CD4-positive, alpha-beta T cell treated with Interleukin-2 at 100 ng/mL for 4 hours (primary cell): ENCODE data around the gene HOXA6.

Experiments
- DNase-seq: peaks from one replicate; pipeline ENCODE4 v3.0.0-alpha.2; 2020; ENCODE audit warnings: low spot score

The HOXA6 gene

DNA sequence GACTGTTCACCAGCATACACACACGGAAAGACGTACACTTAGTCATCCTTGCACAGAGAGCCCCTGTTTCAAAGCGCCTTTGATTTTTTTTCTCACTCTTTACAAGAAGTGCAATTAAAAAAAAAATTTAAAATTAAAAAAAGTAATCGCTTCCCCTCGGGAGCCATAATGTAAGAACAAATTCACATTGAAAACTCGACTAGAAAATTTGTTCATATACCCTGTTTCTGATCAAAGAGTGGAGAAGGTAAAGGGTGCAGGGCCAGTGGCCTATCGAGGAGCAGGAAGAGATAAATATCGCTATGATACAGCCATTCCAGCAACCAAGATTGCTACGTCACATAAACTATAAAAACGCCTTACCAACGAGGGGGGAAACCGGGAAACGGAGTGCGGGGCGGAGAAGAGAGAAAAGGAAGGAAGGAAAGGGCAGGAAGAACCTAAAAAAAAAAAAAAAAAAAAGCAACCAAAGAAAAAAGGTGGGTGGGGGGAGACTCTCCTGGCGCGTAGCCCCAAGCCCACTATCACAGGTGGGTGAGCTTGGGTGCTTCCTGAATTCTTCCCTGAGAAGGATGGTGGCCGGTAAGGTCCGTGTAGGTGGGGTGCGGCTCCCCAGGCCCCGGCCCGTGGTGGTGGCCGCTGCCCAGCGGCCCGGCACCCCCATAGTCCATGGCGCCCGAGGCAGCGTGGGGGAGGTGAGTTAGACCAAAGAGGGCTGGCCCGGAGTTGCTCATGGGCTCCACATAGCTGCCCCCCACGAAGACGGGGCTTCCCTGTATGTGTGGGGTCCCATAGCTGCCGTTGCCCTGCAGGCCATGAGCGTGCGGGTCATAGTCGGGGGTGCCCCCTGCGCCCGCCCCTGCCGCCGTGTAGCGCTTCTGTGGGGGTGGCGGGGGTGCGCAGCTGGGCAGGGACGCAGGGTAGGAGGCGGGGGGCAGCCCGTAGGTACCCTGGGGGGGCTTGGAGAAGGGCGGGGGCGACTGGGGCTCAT, 39.9 kb downstream of the HOXA6 start:
- DNase-seq = no peak

DNA sequence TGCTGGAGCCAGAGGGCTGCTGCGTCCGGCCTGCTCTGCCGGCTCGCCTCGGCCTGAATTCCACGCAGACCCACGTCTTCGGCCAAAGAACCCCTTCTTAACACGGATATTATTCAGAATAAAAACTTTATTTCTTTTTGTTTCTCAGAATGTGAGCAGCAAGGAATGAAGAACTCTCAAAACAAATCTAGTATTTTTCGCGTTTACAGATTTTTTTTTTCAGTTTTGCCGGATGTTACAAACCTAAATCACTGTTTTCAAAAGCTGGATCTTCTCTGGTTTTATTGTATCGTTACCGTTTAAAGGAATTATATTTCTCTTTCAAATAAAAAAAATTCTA, 40.7 kb downstream of the HOXA6 start:
- DNase-seq = no peak

DNA sequence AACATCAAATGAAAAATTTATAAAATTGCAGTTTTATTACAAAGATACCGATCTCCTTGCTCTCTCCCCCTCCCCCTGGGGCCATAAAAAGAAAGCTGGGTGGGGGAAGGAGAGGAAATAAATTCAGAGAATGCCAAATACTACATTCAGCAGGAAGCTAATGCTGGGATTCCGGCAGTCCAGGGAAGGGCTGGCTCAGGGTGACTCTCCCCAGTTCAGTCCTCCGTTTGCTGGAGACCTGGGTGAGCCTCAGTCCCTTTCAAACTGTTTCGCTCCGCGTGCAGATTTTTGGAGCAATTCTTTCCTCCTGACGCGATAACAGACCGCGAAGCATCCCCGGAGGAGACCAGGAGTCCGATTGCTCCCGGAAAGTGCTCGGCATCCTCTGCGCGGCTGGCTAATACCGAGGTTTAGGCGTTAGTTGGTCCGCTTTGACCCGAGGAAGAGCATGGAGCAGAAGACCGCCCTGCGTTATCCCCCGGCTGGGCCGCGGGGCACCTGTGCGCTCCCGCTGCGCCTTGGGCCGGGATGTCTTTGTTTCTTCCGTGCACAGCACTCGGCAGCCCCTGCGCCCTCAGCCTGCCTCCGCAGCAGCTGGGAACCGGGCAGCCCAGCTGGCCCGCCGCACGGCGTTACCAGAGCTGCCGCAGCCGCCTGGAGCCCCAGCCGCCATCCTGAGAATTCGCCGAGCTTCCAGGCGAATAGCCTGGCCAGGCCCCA, 41.2 kb downstream of the HOXA6 start:
- DNase-seq = no peak

DNA sequence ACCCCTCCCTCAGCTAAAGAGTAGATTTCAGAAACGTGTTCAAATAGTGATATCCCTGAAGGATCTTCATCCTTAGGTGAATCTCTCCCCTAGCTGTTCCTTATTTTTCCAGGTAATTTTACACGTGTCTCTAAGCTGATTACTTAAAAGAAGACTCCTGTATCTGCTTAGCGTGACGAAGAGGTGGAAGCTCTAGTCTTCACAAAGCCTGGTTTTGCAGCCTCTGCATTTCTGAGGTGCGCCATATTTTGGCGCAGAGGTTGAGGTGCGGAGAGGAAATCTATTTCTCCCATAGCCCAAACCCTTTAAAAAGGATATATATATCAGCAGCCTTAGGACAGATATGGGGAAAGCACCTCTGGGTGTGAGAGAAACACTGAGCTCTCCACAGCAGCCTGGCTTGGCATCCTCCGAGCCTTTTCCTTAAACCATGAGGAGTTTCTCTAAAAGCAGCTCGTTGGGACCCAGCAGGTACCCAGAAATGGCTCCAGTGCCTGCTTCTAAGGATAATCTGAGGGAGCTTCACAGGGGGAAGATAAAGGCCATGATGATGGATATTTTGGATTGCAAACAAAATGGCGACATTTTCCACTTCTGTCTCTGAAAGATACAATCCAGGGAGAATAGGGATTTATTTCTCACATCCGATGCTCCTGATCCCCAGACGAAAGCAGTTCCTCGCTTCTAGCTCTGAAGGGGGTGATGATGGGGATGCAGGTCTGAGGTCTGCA, 42.1 kb downstream of the HOXA6 start:
- DNase-seq = no peak

DNA sequence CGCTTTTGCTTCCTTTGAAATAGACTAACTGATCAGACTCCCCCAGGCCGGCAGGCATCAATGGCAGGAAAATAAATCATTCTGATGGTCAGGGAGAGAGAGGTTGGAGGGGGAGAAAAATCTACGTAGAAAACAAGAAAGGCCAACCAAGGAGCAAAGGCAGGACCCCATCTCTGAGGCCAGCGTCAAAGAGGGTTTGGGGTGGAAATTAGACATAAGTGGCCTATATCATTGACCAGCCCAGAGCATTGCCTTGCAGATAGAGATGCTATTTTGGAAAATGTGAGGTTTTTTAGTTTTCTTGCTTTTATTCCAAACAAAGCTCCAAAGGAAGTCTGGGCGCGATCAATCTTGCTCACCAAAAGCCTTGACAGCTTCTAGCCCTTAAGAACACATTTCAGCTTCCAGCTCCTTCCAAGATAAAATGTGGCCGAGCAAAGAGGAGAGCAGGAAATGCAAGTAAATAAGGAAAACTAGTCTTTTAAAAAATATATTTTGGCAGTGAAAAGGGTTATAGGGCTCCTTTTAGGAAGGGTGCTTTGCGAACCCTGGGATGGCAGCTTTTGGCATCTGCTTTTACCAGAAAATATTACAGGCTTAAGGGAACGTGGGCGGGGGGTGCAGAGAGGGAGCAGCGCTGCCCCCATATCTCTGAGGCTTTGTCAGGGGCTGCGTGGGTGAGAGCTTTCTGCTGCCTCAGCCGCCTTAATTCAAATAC, 43.1 kb downstream of the HOXA6 start:
- DNase-seq = no peak

DNA sequence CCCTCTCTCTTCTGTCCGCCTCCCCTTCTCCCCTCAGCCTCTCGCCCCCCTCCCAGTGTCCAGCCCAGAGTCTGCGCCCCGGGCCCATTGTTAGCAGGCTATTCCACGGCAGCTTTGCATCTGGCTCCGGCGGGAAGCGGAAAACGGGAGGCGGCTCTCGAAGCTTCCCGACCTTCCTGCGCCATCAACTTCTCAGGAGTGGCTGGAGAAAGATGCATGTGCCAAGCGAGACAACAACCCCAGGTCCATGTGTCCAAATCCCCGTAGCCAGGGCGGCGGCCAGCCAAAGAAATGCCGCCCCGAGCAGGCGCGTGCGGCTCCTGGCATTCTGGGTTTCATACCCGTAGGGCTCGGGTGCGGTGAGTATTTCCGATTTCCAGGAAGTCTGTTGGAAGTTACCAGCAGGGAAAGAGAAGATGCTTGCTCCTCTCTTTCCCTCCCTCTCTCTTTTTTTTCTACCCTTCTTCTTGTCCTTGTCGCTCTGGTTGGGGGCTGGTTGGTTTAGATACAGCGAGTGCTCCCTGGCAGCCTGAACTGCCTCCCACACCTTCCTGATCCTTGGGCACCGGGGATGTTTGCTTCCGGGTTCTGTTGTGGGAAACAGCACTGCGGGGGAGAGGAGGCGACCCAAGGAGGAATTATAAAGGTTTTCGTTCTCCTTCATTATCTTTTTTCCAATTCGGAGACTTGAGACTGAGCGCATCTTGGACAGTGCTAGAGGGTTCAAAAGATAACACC, 43.9 kb downstream of the HOXA6 start:
- DNase-seq = no peak

DNA sequence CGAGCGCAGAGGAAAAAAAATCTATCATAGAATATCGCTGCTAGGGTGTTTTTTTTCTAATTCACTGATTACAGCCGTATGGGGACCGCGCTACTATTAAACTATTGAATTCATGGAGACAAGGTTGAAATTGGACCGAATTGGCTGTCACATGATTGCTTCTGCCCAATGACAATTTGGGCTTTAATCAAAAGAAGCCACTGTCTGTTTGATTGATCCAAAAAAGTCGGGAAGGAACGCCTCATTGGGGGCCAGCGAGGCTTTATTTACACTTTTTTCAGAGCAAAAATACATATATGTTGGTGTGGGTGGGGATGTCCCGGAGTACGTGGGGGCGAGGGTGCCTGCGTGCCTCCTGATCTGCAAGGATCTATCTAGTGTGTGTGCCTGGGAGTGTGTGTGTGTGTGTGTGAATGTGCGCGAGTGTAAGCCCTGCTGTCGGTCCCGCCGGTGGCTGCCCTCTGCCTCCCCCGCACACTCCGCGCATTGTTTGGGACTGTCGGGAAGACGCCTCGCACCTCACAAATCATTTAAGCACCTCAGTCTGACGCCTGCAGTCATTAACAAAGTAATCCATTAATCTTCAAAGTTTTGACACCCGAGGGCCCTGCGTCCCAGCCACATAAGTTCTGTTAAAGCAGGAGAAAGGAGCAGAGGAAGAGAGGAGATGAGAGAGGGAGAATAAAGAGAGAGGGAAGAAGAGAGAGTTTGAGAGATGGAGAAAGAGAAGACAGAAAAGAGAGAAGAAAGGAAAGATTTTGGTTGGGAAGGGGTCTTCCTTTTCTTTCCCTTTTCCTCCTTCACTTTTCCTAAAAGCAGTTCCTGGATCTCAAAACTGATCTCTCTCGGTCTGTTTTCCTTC, 44.8 kb downstream of the HOXA6 start, which contains the start of gene HOXA2:
HOXA2 (minus strand) TSS at position 103 of the 862 bp plus-strand sequence. CDS start 183 bp downstream, outside the sequence.
- DNase-seq = no peak

DNA sequence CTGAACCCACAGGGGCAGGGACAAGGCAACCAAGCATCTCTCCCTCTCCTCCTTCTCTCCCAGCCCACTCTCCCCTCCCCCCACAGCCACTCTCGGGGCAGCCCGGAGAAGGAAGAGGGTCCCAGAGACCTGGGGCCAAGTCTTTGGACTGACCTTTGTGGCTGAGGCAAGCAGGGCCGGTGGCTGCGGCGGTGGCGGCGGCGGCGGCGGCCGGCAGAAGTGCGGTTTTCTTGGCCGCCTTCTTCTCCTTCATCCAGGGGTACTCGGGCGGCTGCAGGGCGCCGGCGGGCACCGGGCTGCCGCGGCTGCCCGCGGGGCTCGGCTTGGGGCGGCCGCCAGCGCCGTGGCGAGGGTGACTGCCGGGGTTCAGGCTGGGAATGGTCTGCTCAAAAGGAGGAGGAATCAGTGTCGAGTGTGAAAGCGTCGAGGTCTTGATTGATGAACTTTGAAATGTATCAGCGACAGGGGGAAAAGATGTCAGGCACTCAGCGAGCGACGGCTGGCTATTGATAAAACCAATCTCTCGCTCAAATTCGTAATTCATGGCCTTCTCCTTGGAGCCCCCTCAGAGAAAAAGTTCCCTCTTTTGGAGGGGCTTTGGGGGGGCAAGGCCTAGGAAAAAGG, 45.5 kb downstream of the HOXA6 start:
- DNase-seq = no peak

DNA sequence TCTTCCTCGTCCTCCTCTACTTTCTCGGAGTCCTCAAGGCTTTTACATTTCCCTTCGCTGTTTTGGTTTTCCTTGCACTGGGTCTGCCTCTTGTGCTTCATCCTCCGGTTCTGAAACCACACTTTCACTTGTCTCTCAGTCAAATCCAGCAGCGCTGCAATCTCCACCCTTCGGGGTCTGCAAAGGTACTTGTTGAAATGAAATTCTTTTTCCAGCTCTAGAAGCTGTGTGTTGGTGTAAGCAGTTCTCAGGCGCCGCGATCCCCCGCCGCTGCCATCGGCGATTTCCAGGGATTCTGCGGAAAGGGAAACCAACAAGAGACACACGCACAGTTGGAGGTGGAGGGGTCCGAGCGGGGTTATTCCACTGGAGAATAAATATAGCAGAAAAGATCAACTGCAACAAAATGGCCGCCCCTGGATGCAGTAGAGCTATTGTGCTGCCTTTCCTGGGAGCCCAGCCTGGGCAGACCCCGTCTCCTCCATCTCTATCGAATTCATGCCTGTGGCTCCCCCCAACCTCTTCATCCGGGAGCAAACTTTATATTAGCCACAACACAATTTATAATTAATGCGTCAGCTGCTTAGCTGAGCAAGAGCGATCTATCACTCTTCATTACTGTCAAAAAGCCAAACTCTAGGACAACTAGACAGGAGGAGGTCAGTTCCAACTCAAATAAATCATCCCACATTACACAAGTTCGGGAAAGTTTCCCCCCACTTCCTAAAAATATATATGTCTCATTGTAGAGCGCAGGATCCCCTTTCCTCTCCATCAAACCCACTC, 46.2 kb downstream of the HOXA6 start:
- no peak for DNase-seq

DNA sequence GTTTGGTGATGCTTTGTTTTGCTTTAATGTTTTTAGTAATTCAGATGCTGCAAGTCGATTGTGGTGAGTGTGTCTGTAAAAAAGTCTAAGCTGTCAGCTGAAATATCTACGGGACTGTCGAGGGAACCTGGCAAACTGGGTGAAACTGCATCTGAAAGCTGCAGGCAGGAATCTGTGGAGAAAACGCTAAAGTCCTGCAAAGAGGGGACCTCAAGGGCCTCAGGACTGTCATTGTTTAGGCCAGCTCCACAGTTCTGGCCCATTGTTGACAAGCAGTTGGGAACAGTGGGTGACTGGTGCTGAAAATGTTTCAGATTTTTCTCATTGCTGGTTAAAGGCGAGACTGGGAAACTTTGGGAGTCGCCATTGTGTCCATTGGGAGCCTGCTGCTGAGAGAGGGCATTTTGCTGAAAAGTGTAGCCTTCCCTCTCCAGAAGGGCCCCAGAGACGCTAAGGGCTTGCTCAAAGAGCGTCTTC, 46.8 kb downstream of the HOXA6 start:
- no peak for DNase-seq

DNA sequence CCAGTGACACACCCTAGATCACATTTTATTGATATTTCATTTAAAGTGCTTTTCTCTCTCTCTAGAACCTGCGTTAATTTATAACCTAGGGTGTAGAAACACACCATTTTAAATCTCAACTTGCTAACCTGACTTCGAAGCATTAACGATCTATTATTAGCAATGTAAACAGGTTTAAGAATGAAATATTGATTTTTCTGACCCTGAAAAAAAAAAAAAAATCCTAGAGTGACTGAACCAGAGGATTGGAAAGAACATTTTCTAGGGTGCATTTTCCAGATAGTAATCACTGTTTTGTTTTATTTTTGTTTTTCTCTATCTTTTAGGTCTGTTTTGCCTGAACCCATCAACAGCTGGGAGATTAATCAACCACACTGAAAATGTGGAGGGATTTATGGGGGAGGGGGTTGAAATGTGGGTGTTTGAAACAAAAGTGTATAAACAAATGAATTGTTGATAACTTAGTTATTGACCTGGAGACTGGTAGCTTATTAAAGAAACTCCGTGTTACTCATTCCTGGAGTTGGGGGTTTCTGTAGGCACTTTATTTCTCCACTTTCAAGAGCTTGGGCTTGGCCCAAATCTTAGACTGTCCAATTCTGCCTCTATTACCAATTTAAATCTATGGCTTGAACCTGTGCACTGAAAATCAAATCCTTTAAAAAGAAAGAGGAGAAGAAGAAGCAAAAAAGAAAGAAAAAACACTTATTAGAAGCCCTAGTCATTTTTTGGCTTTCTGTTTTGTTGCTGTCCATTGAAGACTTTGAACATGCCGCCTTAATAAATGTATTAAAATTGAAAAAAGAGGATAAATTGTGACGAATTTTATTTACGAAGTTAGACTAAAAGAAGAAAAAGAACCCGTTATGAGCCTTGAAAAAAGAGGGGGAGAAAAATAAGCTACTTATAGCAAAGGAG, 47.9 kb downstream of the HOXA6 start:
- DNase-seq = no peak

DNA sequence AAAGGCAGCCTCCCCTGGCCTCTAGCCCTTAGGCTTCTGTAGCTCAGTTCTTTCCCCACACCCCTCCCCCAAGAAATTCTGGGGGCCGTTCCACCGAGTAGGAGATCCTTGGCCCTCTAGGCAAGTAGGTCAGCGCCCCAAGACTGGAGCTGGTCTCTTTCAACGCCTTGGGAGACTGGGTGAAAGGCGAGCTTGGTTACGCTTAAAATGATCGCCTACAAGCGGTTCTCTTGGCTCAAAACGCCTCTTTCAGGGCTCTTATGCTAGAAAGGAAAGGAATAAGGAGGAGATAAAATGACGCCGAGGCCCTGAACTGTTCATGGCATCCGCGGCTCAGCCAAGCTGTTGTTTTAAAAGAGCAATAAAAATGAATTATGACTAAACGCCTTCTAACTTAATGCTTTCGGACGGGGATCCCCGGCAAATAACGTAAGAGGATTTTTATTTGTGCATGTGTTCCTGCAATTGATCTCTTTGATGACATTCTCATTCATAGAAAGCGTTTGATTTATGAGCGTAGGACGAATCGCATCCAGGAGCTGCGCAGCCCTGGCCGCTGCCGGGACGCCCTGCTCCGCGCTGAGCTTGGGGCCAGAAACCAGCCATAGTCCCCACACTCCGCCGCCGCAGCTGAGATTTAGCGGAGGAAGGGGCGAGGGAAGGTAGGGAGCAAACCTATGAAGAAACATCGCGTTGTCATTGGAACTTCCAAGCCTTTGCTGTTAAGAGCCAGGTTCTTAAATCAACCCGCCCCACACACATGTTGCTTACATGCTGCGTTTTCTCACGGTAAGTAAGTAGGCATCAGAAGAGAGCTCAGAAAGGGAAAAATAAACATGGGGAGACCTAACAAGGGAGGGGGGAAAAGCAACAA, 48.8 kb downstream of the HOXA6 start:
- no peak for DNase-seq

DNA sequence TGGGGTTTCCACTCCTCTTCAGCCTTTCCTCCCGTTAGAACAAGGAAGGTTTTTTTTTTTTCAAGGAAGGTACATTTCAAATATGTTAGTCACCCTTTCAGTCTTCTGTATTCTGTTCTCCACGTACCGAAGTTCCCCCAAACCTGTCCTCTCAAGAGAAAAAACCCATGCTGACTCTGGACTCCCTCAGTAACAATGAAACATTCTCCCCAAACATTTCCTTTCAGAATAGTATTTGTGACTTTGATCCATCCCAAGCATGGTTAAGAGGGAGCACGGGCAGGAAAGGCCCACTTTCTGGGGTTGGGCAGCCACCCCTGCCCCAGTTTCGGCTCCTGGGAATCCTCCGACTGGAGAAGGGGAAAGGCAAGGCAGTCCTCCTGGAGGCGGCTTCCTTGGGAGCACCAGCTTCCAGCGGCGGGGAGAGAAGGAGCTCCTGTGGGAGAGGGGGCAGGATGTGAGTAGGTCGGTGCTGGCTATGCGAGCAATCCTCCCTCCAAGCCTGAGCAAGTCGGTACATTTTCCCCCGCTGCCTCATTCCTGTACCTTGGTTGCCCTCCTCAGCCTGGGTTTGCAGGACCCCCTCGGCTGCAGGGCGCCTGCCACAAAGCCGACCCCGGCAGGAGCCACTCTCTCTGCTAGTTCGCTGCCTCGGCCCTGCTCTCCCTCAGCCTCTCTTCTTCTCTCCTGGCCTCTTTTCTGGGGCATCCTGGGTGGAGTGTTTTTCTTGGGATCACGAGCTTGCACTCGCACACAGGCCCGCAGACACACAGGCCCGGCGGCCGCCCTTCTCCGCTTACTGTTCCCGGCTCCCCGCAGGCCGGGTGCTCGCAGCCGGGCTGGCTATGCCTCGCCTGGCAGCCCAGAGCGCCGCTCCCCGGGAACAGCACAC, 49.6 kb downstream of the HOXA6 start:
- DNase-seq = no peak

DNA sequence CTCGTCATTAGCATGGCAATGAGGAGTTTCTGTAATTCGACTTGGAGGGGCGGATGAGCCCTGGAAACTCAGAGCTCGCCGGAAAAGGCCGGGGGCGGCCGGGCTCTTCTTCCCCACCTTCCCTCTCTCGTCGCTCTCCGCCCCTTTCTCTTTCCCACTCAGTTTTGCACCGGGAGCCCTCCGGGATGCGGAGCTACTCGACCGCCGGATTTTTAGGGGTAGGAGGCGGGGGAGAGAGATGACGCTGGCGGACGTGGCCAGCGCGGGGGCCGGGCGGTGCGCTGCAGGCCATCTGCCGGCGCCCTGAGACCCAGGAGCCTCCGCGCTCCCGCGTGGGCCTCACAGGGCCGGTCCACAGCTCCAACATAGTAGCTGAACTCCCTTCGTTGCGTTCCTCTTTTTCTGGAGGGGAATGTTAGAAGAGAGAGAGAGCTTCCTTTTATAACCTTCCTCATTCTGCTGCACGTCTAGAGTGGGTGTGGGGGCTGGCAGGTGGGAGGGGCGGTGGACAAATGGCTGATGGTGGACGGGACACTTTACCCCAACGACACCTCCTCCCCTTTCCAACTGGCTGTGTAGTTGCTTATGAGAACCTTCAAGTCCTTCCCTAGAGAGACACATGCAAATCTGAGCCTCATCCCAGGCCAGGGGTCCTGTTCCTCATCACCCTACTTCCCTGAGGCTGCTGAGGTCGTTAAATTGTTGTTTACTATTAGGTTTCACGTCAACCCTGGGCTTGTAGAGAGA, 50.6 kb downstream of the HOXA6 start:
- no peak for DNase-seq
